Stimulated activated CD4-positive, alpha-beta T cell treated with anti-CD3 and anti-CD28 coated beads, TNF-alpha, amount 100 ng/mL, for 24 hours (primary cell): ENCODE data around the gene NRSN2.
"Not testable (repeated sequence)": the region's sequence is repeated elsewhere in the genome, so short reads cannot be mapped to it uniquely, and the experiment has no call there.

Source experiments
- DNase-seq, 3 experiments: peaks; one replicate each; pipeline ENCODE4 v3.0.0-alpha.2; 2020; ENCODE audit warnings: low read depth in 3 of 3

NRSN2 gene

GRCh38 chr20:354298-354977, 7.5 kb downstream of the NRSN2 start:
- peak; percentile 54 to 73 (median 67) for DNase-seq

GRCh38 chr20:356154-356553, 9.2 kb downstream of the NRSN2 start:
- DNase-seq: not testable (repeated sequence)

- no peak for DNase-seq
Observed at GRCh38 chr20:356745-357144, 9.8 kb downstream of the NRSN2 start.

GRCh38 chr20:358891-359555, 12.1 kb downstream of the NRSN2 start:
- no peak for DNase-seq

- no peak for DNase-seq
Observed at GRCh38 chr20:361561-361960, 14.7 kb downstream of the NRSN2 start.

GRCh38 chr20:362271-363254, 15.7 kb downstream of the NRSN2 start:
- peak in 1 of 3 experiments; percentile 52 for DNase-seq

GRCh38 chr20:363319-364078, 16.6 kb downstream of the NRSN2 start:
- DNase-seq: no peak

GRCh38 chr20:364905-365794, 18.2 kb downstream of the NRSN2 start:
- no peak for DNase-seq

- no peak for DNase-seq
Observed at GRCh38 chr20:366041-366718, 19.3 kb downstream of the NRSN2 start.

GRCh38 chr20:366719-367485, 20.0 kb downstream of the NRSN2 start:
- no peak for DNase-seq

- no peak for DNase-seq
Observed at GRCh38 chr20:367486-367887, 20.6 kb downstream of the NRSN2 start.

GRCh38 chr20:368915-369314, 22.0 kb downstream of the NRSN2 start:
- DNase-seq: no peak

- DNase-seq: no peak
Observed at GRCh38 chr20:370151-370600, 23.3 kb downstream of the NRSN2 start.

- DNase-seq: no peak
Observed at GRCh38 chr20:370977-371754, 24.3 kb downstream of the NRSN2 start.

GRCh38 chr20:371755-372542, 25.0 kb downstream of the NRSN2 start:
- DNase-seq: no peak

- DNase-seq: not testable (repeated sequence)
Observed at GRCh38 chr20:372543-373082, 25.7 kb downstream of the NRSN2 start.
